HG03432 (cell line): Measurements from ENCODE around the gene CAV1.
"Not testable (repeated sequence)": the region's sequence is repeated elsewhere in the genome, so short reads cannot be mapped to it uniquely, and the experiment has no call there.

Experiments used
- ATAC-seq: cut with Tn5 transposase; IDR thresholded peaks from one replicate; pipeline ENCODE4 v1.9.1; 2021; ENCODE audit warnings: mild to moderate bottlenecking, moderate library complexity; ENCODE audit not compliant: unreplicated experiment

CAV1 gene, protein sequence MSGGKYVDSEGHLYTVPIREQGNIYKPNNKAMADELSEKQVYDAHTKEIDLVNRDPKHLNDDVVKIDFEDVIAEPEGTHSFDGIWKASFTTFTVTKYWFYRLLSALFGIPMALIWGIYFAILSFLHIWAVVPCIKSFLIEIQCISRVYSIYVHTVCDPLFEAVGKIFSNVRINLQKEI

GRCh38 chr7:116524609-116525297, at the start of gene CAV1:
Gene CAV1, plus strand, starts transcription at chr7:116525036. Its CDS starts 27 bp downstream, at chr7:116525063.
- ATAC-seq = peak; percentile 33

- no peak for ATAC-seq
Measured at GRCh38 chr7:116477625-116478024, 47.2 kb upstream of the CAV1 start.

DNA sequence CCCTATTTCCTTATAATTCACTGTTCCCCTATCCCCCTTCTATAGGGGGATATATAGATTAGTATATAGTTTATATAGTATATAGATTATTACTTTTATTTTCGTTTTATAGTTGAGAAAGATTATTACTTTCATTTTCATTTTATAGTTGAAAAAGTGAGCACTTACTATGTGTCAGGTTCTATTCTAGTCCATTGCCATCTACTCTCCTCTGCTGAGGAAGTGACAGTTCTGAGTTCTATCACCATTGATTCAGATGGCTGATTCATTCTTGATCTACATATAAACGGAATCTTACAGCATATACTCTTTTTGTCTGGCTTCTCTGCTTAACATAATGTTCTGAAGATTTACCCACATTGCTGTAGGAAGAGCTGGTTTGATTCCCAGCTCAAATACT, 46.0 kb upstream of the CAV1 start:
- no peak for ATAC-seq

DNA sequence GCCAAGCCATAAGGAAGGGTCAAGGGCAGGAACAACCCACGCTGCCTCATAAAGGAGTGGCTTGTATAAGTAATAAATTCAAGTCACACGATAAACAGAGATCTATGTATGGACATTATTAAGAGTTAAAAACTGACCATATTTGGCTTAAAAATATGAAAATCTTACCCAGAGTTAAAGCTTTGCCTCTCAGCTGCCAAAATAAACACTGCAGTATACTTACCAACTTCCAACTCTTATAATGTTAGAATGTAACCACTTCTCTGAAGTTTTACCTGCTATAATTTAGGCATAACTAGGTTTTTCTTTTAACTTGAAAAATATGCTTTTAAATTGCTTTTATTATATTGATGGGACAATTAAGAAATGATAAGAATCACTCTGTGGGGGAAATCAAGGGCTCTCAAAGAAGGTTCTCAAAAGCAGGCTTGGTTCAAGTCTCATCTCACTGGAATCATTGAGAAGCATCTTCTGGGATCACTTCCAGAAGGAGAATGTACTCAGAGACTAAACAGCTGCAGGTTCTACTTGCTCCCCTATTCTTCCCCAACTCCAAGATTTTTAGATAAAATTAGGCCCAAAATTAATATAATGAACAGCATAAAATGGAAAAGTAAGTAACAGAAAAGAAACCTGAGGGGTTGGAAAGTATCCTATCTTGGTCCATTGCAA, 41.4 kb upstream of the CAV1 start:
- no peak for ATAC-seq

- ATAC-seq = not testable (repeated sequence)
Measured at GRCh38 chr7:116484389-116484788, 40.4 kb upstream of the CAV1 start.

DNA sequence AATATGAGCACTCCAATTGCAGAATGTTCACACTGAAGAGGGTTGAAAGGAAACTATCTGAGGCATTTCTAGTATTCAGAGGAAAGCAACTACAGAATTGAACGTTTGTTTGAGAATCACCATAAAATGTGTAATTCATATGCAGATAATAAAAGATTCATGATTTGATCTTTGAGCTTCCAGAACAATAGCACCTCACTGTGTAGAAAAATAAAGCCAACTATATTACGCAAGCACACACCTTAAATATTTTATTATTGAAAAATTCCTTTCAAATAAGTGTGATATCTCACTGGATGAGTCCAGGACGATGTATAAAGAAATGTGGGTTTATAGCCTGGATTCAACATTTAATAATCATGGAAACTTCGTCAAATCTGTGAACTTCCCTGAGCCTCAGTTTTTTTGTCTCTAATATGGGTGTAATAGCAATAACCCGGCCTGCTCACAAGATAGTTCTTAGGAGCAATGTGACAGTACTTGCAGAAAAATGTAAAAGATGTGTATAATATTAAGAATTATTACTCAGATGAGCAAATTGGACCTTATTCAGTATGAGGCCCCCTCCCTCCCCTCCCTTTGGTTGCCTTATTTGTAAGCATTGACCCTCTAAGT, 36.8 kb upstream of the CAV1 start:
- ATAC-seq = no peak

DNA sequence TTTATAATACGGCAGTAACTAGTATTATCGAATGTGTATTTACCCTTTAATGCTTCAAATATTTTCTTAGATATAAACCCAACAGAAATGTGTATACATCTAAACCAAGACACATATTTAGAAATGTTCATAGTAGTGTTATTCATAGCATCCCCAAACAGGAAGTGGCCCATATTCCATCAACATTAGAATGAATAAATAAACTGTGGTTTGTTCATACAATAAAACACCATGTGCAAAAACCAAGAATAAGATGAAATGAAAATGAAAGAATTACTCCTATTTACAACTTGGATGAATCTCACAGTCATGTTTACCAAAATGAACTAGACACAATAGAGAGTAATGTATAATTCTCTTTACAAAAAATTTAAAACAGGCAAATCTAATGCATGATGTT, 34.5 kb upstream of the CAV1 start:
- ATAC-seq = no peak

GRCh38 chr7:116491887-116492653, 32.8 kb upstream of the CAV1 start:
- ATAC-seq = no peak

GRCh38 chr7:116492654-116493109, 32.2 kb upstream of the CAV1 start:
- ATAC-seq = no peak

DNA sequence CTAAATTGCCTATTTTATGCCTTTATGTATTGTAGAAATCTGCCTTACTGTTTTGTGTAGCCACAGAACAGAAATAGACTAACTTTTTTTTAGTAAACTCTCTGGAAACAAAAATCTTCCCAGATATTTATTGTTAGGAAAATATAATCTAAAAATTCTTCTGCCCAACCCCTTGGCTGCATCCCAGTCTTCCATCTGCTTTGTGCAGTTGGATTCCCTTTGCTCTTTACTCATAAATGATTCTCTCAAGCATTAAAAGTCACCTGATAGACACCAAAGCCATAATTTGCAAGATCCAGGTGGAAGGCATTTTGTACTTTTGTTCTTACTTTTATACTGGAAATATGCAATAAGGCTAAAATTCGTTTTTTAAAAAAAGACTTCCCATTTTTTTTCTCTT, 31.4 kb upstream of the CAV1 start:
- ATAC-seq = no peak

- ATAC-seq = no peak
Measured at GRCh38 chr7:116494472-116494871, 30.4 kb upstream of the CAV1 start.

DNA sequence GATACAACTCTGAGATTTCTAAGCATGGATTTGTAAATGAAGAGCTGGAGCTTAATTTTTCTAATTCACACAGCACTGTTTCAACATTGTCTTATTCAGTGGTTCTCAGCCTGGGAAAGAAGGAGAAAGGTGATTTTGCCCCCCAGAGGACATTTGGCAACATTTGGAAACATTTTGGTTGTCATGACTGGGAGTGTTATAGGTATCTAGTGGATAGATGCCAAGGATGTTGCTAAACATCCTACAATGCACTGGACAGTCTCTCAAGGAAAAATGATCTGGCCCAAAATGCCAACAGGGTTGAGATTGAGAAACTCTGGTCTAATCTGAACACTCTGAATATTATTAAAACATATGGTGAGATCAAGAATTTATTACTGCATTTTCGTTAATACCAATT, 29.1 kb upstream of the CAV1 start:
- no peak for ATAC-seq

- ATAC-seq = no peak
Measured at GRCh38 chr7:116496653-116497052, 28.2 kb upstream of the CAV1 start.

DNA sequence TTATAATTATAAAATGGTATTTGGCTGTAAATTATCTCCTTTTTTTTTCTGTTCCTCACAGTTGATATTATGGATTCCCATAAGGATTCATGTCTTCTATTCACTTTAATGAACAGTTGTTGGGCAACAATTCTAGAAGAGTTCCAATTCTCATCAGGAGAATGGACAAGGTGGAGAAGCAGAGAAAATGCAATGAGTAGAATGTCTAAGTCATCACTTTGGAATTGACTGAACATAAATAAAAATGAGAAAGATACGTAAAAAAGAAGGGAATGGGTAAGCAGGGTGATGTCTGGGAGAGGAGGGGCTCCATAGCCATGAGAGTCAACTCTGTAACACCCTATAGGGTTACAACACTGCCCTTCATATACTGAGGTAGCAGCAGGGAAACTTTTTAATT, 27.1 kb upstream of the CAV1 start:
- no peak for ATAC-seq

GRCh38 chr7:116499168-116500077, 25.4 kb upstream of the CAV1 start, which contains the start of gene CAV2:
Gene CAV2, plus strand, starts transcription at chr7:116499738. Its CDS starts 44 bp downstream, at chr7:116499782.
- peak; percentile 58 for ATAC-seq

DNA sequence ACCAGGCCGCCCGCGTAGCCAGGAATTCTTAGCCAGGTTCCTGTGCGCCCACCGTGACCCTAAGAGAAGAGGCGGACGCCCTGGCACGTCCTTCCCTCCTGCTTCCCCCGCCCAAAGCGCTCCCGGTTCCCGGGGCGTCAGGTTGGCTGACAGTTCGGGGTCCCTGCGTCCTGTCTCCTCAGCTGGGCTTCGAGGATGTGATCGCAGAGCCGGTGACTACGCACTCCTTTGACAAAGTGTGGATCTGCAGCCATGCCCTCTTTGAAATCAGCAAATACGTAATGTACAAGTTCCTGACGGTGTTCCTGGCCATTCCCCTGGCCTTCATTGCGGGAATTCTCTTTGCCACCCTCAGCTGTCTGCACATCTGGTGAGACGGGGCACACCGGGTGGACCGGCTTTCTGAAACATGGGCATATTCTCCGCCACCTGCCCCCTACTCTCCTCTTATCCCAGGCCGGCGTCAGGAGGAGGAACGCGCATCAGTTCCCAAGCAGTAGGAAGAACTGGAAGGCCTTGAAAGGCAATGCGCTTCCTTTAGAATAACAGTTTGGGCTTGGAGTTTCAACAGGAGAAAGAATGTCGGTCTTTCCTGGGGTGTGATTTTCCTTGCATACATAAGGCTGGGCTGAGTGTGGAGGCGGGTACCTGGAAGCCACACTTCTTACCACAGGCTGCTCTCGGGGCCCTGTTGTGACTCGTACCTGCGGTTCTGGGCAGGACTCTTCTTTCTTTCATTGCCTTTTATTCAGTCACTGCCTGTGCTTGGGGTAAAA, 24.6 kb upstream of the CAV1 start:
- peak; percentile 68 for ATAC-seq

- ATAC-seq = no peak
Measured at GRCh38 chr7:116501425-116502167, 23.2 kb upstream of the CAV1 start.
